H9 (cell line): ENCODE results near the gene TOGARAM2. TPM values are rescaled to one million over a fixed set of nuclear protein-coding genes. Genes with fewer than 3 reads are reported as not detected.

ENCODE experiments used
- DNase-seq: peaks from one replicate; pipeline ENCODE4 v3.0.0-alpha.2; 2017
- H2AFZ ChIP-seq: one replicate; pipeline ENCODE4 v1.6.1; 2013; ENCODE audit warnings: mild to moderate bottlenecking, low read length, control low read depth, moderate library complexity
- H2AK5ac ChIP-seq: 2 replicates; pipeline ENCODE4 v1.6.1; 2013; ENCODE audit warnings: low read length, control low read depth, mixed read lengths; ENCODE audit not compliant: insufficient read length
- H2BK120ac ChIP-seq: one replicate; pipeline ENCODE4 v1.6.1; 2013; ENCODE audit warnings: low read depth, mild to moderate bottlenecking, low read length, control low read depth, inconsistent platforms; ENCODE audit not compliant: poor library complexity, severe bottlenecking
- H2BK12ac ChIP-seq: 2 replicates; pipeline ENCODE4 v1.6.1; 2013; ENCODE audit warnings: low read length, control low read depth, mixed read lengths, low read depth; ENCODE audit not compliant: insufficient read length
- H2BK15ac ChIP-seq: 2 replicates; pipeline ENCODE4 v1.6.1; 2013; ENCODE audit warnings: low read depth, low read length, control low read depth
- H2BK20ac ChIP-seq: one replicate; pipeline ENCODE4 v1.6.1; 2013; ENCODE audit warnings: low read depth, mild to moderate bottlenecking, low read length, control low read depth, inconsistent platforms; ENCODE audit not compliant: poor library complexity, severe bottlenecking
- H2BK5ac ChIP-seq: 2 replicates; pipeline ENCODE4 v1.6.1; 2013; ENCODE audit warnings: low read length, control low read depth, mixed read lengths; ENCODE audit not compliant: insufficient read length
- H3K14ac ChIP-seq: 2 replicates; pipeline ENCODE4 v1.6.1; 2013; ENCODE audit warnings: low read length, control low read depth; ENCODE audit not compliant: insufficient read depth
- H3K18ac ChIP-seq: 2 replicates; pipeline ENCODE4 v1.6.1; 2013; ENCODE audit warnings: low read depth, mild to moderate bottlenecking, mixed read lengths, low read length, control low read depth; ENCODE audit not compliant: insufficient read length
- H3K23ac ChIP-seq: 2 replicates; pipeline ENCODE4 v1.6.1; 2013; ENCODE audit warnings: low read length, control low read depth, mixed read lengths, low read depth; ENCODE audit not compliant: insufficient read length
- H3K23me2 ChIP-seq: 2 replicates; pipeline ENCODE4 v1.6.1; 2013; ENCODE audit warnings: low read depth, mild to moderate bottlenecking, mixed read lengths, low read length, control low read depth; ENCODE audit not compliant: insufficient read length, poor library complexity, severe bottlenecking
- H3K27ac ChIP-seq: 2 replicates; pipeline ENCODE4 v1.5.1; 2013; ENCODE audit warnings: low read length, control low read depth, mixed read lengths, low read depth; ENCODE audit not compliant: insufficient read length
- H3K27me3 ChIP-seq: 2 replicates; pipeline ENCODE4 v1.6.1; 2013; ENCODE audit warnings: low read length, control low read depth, inconsistent platforms; ENCODE audit not compliant: insufficient read depth
- H3K4ac ChIP-seq: 2 replicates; pipeline ENCODE4 v1.6.1; 2013; ENCODE audit warnings: low read depth, mild to moderate bottlenecking, control low read depth, inconsistent platforms, low read length, moderate library complexity
- H3K4me1 ChIP-seq: 2 replicates; pipeline ENCODE4 v1.6.1; 2013; ENCODE audit warnings: low read length, control low read depth, inconsistent platforms; ENCODE audit not compliant: insufficient read depth
- H3K4me2 ChIP-seq: 2 replicates; pipeline ENCODE4 v1.6.1; 2013; ENCODE audit warnings: low read length, control low read depth, mixed read lengths; ENCODE audit not compliant: insufficient read length, insufficient read depth
- H3K56ac ChIP-seq: 2 replicates; pipeline ENCODE4 v1.6.1; 2013; ENCODE audit warnings: low read depth, mild to moderate bottlenecking, mixed read lengths, low read length, control low read depth; ENCODE audit not compliant: insufficient read length
- H3K79me1 ChIP-seq: 2 replicates; pipeline ENCODE4 v1.6.1; 2013; ENCODE audit warnings: low read depth, mild to moderate bottlenecking, moderate library complexity, low read length, control low read depth, inconsistent platforms; ENCODE audit not compliant: insufficient read depth, poor library complexity, severe bottlenecking
- H3K79me2 ChIP-seq: 2 replicates; pipeline ENCODE4 v1.6.1; 2013; ENCODE audit warnings: low read length, control low read depth, inconsistent platforms; ENCODE audit not compliant: insufficient read depth
- H3K9ac ChIP-seq: 2 replicates; pipeline ENCODE4 v1.6.1; 2013; ENCODE audit warnings: low read length, control low read depth, mixed read lengths; ENCODE audit not compliant: insufficient read length; ENCODE audit errors: extremely low read depth
- H3K9me3 ChIP-seq: one replicate; pipeline ENCODE4 v1.6.1; 2013; ENCODE audit warnings: low read depth, low read length, inconsistent platforms; ENCODE audit not compliant: control insufficient read depth
- H3T11ph ChIP-seq: one replicate; pipeline ENCODE4 v1.6.1; 2013; ENCODE audit warnings: mild to moderate bottlenecking, low read length, control low read depth, inconsistent platforms
- H4K20me1 ChIP-seq: one replicate; pipeline ENCODE4 v1.6.1; 2013; ENCODE audit not compliant: control insufficient read depth, insufficient read length, insufficient read depth
- H4K5ac ChIP-seq: 2 replicates; pipeline ENCODE4 v1.6.1; 2013; ENCODE audit warnings: low read depth, mild to moderate bottlenecking, mixed read lengths, low read length, control low read depth; ENCODE audit not compliant: insufficient read length
- H4K8ac ChIP-seq: replicated peaks from 2 replicates; pipeline ENCODE4 v1.6.1; 2013; ENCODE audit warnings: low read length, control low read depth, mixed read lengths, low read depth; ENCODE audit not compliant: insufficient read length
- H4K91ac ChIP-seq: 2 replicates; pipeline ENCODE4 v1.6.1; 2013; ENCODE audit warnings: low read depth, mild to moderate bottlenecking, moderate library complexity, mixed read lengths, low read length, control low read depth; ENCODE audit not compliant: insufficient read length
- H3K27ac Mint-ChIP-seq, 3 experiments: 2 replicates in 2 of 3; 3 replicates in 1 of 3; pipeline ENCODE4 v1.8.0; 2020 to 2021; ENCODE audit warnings: mixed read lengths in 3 of 3, mild to moderate bottlenecking in 1 of 3, moderate library complexity in 1 of 3
- H3K27me3 Mint-ChIP-seq: 2 replicates; pipeline ENCODE4 v1.8.0; 2021; ENCODE audit warnings: low read depth, mild to moderate bottlenecking, moderate library complexity, mixed read lengths
- H3K36me3 Mint-ChIP-seq, 3 experiments: 2 replicates in 2 of 3; 3 replicates in 1 of 3; pipeline ENCODE4 v1.8.0; 2020 to 2021; ENCODE audit warnings: low read depth in 3 of 3, mixed read lengths in 3 of 3; ENCODE audit not compliant: insufficient read depth in 1 of 3
- H3K4me1 Mint-ChIP-seq, 2 experiments: 2 replicates each; pipeline ENCODE4 v1.8.0; 2020; ENCODE audit warnings: mixed read lengths in 2 of 2
- H3K4me3 Mint-ChIP-seq, 2 experiments: 2 replicates in 1 of 2; 3 replicates in 1 of 2; pipeline ENCODE4 v1.8.0; 2020 to 2021; ENCODE audit warnings: mild to moderate bottlenecking in 2 of 2, mixed read lengths in 2 of 2, moderate library complexity in 1 of 2
- H3K9me3 Mint-ChIP-seq, 2 experiments: 2 replicates in 1 of 2; 3 replicates in 1 of 2; pipeline ENCODE4 v1.8.0; 2020; ENCODE audit warnings: mild to moderate bottlenecking in 2 of 2, mixed read lengths in 2 of 2, moderate library complexity in 1 of 2
- whole genome bisulfite sequencing: extraction: QIAGEN DNeasy Blood & Tissue Kit; methylation state at CpG from one replicate; pipeline ENCODE4 v1.1.7; 2013; ENCODE audit warnings: missing lambda C conversion rate, low lambda C conversion rate, mixed read lengths; ENCODE audit not compliant: insufficient read length; ENCODE audit errors: extremely low coverage; 5-methylcytosine and 5-hydroxymethylcytosine counted together
- total RNA-seq: library from RNA; stranded (reverse); gene quantifications from 2 replicates; pipeline ENCODE4 v1.2.1, GENCODE V29; 2021
- TF ChIP-seq, protein P1 (sequence below): fragments of 200-600 bp; sonication (generic); conservative IDR thresholded peaks from 3 replicates; pipeline ENCODE4 v1.8.0; 2021; ENCODE audit warnings: antibody characterized with exemption, mild to moderate bottlenecking

Gene TOGARAM2
- total RNA-seq, 1 experiment from 2014 or later, result 0.83 TPM

DNA sequence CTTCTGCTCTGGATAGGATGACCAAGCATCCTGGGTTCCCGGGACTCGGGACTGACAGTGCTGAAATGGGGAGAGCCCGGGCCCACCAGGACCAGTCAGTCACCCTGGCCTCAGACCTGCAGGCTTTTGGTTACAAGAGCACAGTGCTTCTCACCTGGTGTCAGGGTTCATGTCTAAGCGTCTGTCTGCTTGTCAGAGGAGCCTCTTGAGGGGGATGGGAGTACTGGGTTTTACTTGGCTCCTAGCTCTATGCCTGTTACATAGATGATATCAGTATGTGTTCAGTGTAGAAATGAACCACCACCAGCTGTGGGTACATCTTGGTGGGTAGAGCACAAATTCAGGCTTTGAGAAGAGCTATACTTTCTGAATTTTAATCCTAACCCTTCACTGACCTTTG lies 63.4 kb downstream of the TOGARAM2 start:
- H3K4me1 ChIP-seq, result peaks cover 3% of the 10 kb centered on the region; the same call in 1 of the 2 replicates
- TF ChIP-seq, protein P1, sequence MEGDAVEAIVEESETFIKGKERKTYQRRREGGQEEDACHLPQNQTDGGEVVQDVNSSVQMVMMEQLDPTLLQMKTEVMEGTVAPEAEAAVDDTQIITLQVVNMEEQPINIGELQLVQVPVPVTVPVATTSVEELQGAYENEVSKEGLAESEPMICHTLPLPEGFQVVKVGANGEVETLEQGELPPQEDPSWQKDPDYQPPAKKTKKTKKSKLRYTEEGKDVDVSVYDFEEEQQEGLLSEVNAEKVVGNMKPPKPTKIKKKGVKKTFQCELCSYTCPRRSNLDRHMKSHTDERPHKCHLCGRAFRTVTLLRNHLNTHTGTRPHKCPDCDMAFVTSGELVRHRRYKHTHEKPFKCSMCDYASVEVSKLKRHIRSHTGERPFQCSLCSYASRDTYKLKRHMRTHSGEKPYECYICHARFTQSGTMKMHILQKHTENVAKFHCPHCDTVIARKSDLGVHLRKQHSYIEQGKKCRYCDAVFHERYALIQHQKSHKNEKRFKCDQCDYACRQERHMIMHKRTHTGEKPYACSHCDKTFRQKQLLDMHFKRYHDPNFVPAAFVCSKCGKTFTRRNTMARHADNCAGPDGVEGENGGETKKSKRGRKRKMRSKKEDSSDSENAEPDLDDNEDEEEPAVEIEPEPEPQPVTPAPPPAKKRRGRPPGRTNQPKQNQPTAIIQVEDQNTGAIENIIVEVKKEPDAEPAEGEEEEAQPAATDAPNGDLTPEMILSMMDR, result no peak
- H3K9me3 Mint-ChIP-seq, result no peaks in the 10 kb centered on the region
- H3K14ac ChIP-seq, result no peak overlapping the region
- H3K23ac ChIP-seq, result no peak overlapping the region
- no peak overlapping the region for H2AK5ac ChIP-seq
- no peak overlapping the region for H3K9ac ChIP-seq
- no peak overlapping the region for H3K4me3 Mint-ChIP-seq
- no peak overlapping the region for H4K8ac ChIP-seq
- H3K27ac ChIP-seq, result no peak overlapping the region
- no peak overlapping the region for H4K91ac ChIP-seq
- H3K79me2 ChIP-seq, result no peaks in the 10 kb centered on the region
- peaks cover 15% of the 10 kb centered on the region in 2 experiments for H3K4me1 Mint-ChIP-seq
- H4K5ac ChIP-seq, result no peak overlapping the region
- no peak overlapping the region for H2BK5ac ChIP-seq
- H2AFZ ChIP-seq, result no peak overlapping the region
- no peak overlapping the region for H3K4ac ChIP-seq
- no peak overlapping the region for H2BK15ac ChIP-seq
- H2BK120ac ChIP-seq, result no peak overlapping the region
- no peaks in the 10 kb centered on the region for H3K27me3 ChIP-seq
- H3K27me3 Mint-ChIP-seq, result no peaks in the 10 kb centered on the region
- H3K18ac ChIP-seq, result no peak overlapping the region
- no peak overlapping the region for H2BK20ac ChIP-seq
- H3K56ac ChIP-seq, result no peak overlapping the region
- H3K79me1 ChIP-seq, result no peaks in the 10 kb centered on the region
- H3K36me3 Mint-ChIP-seq, result no peaks in the 10 kb centered on the region
- WGBS, result no CpG with 5 or more reads among the region's 4 CpGs
- H3K23me2 ChIP-seq, result no peaks in the 10 kb centered on the region
- H4K20me1 ChIP-seq, result no peaks in the 10 kb centered on the region
- no peak overlapping the region for H2BK12ac ChIP-seq
- H3T11ph ChIP-seq, result no peak overlapping the region
- no peak overlapping the region for H3K27ac Mint-ChIP-seq
- DNase-seq, result no peak
- H3K4me2 ChIP-seq, result no peak overlapping the region
- no peaks in the 10 kb centered on the region for H3K9me3 ChIP-seq
